A549 treated with dexamethasone at 1 μM for 4 hours (cell line): Measurements from ENCODE around the gene CAT. TPM values are rescaled to one million over a fixed set of nuclear protein-coding genes. Genes with fewer than 3 reads are reported as not detected.

Experiments
- total RNA-seq: library from RNA; stranded (reverse); fragments of 200-300 nt; extraction: Qiagen RNA extraction; gene quantifications from 5 replicates; pipeline ENCODE4 v1.2.3, GENCODE V29; 2022

The CAT gene
- total RNA-seq: 35.7 to 41.6 TPM (median 38.4 TPM) in 5 replicates

GRCh38 chr11:34438529-34439507 lies at the start of gene CAT:
Gene CAT (plus strand): TSS chr11:34438934. CDS start chr11:34439014, 80 bp downstream.

GRCh38 chr11:34513682-34514449 lies 75.1 kb downstream of the CAT start, which contains the start of gene ELF5:
Gene ELF5 (minus strand): TSS chr11:34513794. CDS start chr11:34505749, 8,045 bp downstream.

Other genes starting within 250 kb of the CAT start
- gene ABTB2, start 80.9 kb upstream of the CAT start, total RNA-seq: 30.7 to 49.2 TPM (median 43.4 TPM) in 5 replicates
- not detected in 5 replicates for gene ELF5, start 74.9 kb downstream of the CAT start, total RNA-seq
- 0.83 to 1.7 TPM (median 1.2 TPM) in 5 replicates for gene EHF, start 182.2 kb downstream of the CAT start, total RNA-seq